ENCODE data around the gene ENOX1.

GRCh38 chr13:43528992-43529391, 257.8 kb downstream of the ENOX1 start:
- TF ChIP-seq CTCF (IDR thresholded peaks at IDR 0.05; ENCODE audit: low read length) = no peak
- TF ChIP-seq EZH2 (IDR thresholded peaks at IDR 0.05; ENCODE audit: borderline replicate concordance, low read length) = no peak

All from OCI-LY1 (cell line).